Measurements from ENCODE around the gene KCNE4. TPM values are rescaled to one million over a fixed set of nuclear protein-coding genes. Genes with fewer than 3 reads are reported as not detected.

The KCNE4 gene
- total and polyA plus RNA-seq, 2 donors (not counting 1 experiment from before 2014, with no cell fraction given), result not detected

GRCh38 chr2:223057569-223057968, 5.6 kb downstream of the KCNE4 start:
- Histone ChIP-seq H3K27ac (ENCODE audit: low read length in 2 of 2) (no peak overlapping the region), H3K27me3 (replicated peaks in 1 of 4; ENCODE audit: control extremely low read depth in 1 of 4, control insufficient read depth in 3 of 4, insufficient read depth in 4 of 4, low read length in 3 of 4) (peaks cover 0 to 2% (median 0%) of the 10 kb centered on the region in 4 experiments), H3K9ac (ENCODE audit: low read length) (no peak overlapping the region), H2AFZ (ENCODE audit: insufficient read depth, low read depth, low read length, poor library complexity, severe bottlenecking) (no peak overlapping the region), H3K4me2 (replicated peaks; ENCODE audit: low read depth, low read length, poor library complexity, severe bottlenecking) (no peak overlapping the region), H4K20me1 (ENCODE audit: control insufficient read depth, insufficient read depth, low read length, poor library complexity, severe bottlenecking) (no peaks in the 10 kb centered on the region), H3K4me1 (ENCODE audit: control insufficient read depth in 2 of 2, insufficient read depth in 2 of 2, low read length in 2 of 2) (no peaks in the 10 kb centered on the region), H3K9me3 (ENCODE audit: control extremely low read depth in 1 of 3, control insufficient read depth in 2 of 3, insufficient read depth in 1 of 3, low read length in 2 of 3) (peaks cover 0 to 8% (median 0%) of the 10 kb centered on the region in 3 donors), H3K4me3 (ENCODE audit: control extremely low read depth in 1 of 5, extremely low read depth in 1 of 5, insufficient read depth in 1 of 5, low read depth in 2 of 5, low read length in 4 of 5) (no peak overlapping the region), H3K36me3 (replicated peaks in 1 of 2; ENCODE audit: control extremely low read depth in 1 of 2, control insufficient read depth in 1 of 2, extremely low read depth in 1 of 2, insufficient read depth in 2 of 2, low read length in 1 of 2) (no peaks in the 10 kb centered on the region), H3K79me2 (ENCODE audit: control insufficient read depth, insufficient read depth, low read length) (no peaks in the 10 kb centered on the region)
- TF ChIP-seq EZH2 (IDR thresholded peaks at IDR 0.05; ENCODE audit: borderline replicate concordance, insufficient read depth, low read depth, low read length, poor library complexity, severe bottlenecking) (no peak), CTCF (IDR thresholded peaks at IDR 0.05) (no peak)
- H3K27me3 Mint-ChIP-seq, result peaks cover 15% of the 10 kb centered on the region
- ATAC-seq (ENCODE audit: low read depth) (no peak), DNase-seq (no peak)
- no peaks in the 10 kb centered on the region for H3K4me1 Mint-ChIP-seq
- ChIA-PET POLR2A (no interaction called here), CTCF (no interaction called here)
- intact Hi-C loops (cut with micrococcal nuclease), result no loop called here
- H3K27ac Mint-ChIP-seq, result no peak overlapping the region
- H3K9me3 Mint-ChIP-seq (ENCODE audit: insufficient read depth), result peaks cover 2% of the 10 kb centered on the region
- no peak overlapping the region for H3K4me3 Mint-ChIP-seq
- WGBS (ENCODE audit: insufficient coverage), result 88% methylated on average over 2 of the region's 4 CpGs

DNA sequence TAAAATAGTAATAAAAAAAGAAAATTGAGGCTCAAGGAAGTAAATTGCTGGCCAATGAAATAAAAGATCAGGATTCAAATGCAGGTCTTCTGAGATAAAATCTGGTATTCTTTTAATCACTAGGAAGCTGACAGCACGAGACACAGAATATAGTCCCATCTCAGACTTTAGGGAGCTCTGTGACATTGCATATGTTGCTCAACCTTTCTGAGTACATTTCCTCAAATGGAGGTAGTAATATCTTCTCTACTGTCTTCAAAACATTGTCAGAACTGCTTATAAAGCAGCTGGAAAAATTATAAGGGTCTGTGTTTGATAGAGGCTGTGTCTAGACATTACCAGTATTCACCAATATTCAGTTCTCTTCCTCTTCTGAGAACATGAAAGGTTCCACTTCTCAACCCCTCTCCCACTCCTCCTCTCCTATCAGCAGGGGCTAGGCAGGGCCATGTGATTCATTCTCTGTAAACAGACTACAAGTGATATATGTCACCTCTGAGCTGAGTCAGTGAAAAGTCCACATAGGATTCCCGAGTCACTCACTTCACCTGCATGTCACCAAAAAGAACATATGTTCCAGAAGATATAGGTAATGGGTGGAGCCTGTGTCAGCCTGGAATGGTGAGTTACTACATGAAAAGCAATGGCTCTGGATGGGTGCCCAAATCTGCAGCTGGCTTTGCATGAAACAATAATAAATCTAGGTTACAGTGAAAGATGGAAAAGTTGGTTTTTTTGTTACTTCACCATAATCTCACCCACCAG, 7.1 kb downstream of the KCNE4 start:
- H3K27ac ChIP-seq (ENCODE audit: low read length in 2 of 2), result no peak overlapping the region
- H3K4me3 ChIP-seq (ENCODE audit: control extremely low read depth in 1 of 5, extremely low read depth in 1 of 5, insufficient read depth in 1 of 5, low read depth in 2 of 5, low read length in 4 of 5), result no peak overlapping the region
- intact Hi-C loops (cut with micrococcal nuclease), result no loop called here
- no CpG with 5 or more reads among the region's 2 CpGs for WGBS (ENCODE audit: insufficient coverage)
- no peaks in the 10 kb centered on the region for H3K36me3 ChIP-seq (replicated peaks in 1 of 2; ENCODE audit: control extremely low read depth in 1 of 2, control insufficient read depth in 1 of 2, extremely low read depth in 1 of 2, insufficient read depth in 2 of 2, low read length in 1 of 2)
- Mint-ChIP-seq H3K9me3 (ENCODE audit: insufficient read depth) (peaks cover 2% of the 10 kb centered on the region), H3K4me1 (no peaks in the 10 kb centered on the region), H3K4me3 (no peak overlapping the region), H3K27ac (no peak overlapping the region), H3K27me3 (peaks cover 9% of the 10 kb centered on the region)
- ChIA-PET CTCF (no interaction called here), POLR2A (no interaction called here)
- H3K9ac ChIP-seq (ENCODE audit: low read length), result no peak overlapping the region
- no peaks in the 10 kb centered on the region for H3K79me2 ChIP-seq (ENCODE audit: control insufficient read depth, insufficient read depth, low read length)
- no peak for ATAC-seq (ENCODE audit: low read depth)
- no peak for DNase-seq
- no peaks in the 10 kb centered on the region for H3K4me1 ChIP-seq (ENCODE audit: control insufficient read depth in 2 of 2, insufficient read depth in 2 of 2, low read length in 2 of 2)
- TF ChIP-seq CTCF (IDR thresholded peaks at IDR 0.05) (no peak), EZH2 (IDR thresholded peaks at IDR 0.05; ENCODE audit: borderline replicate concordance, insufficient read depth, low read depth, low read length, poor library complexity, severe bottlenecking) (no peak)
- H3K27me3 ChIP-seq (replicated peaks in 1 of 4; ENCODE audit: control extremely low read depth in 1 of 4, control insufficient read depth in 3 of 4, insufficient read depth in 4 of 4, low read length in 3 of 4), result peaks cover 0 to 2% (median 0%) of the 10 kb centered on the region in 4 experiments
- no peaks in the 10 kb centered on the region for H4K20me1 ChIP-seq (ENCODE audit: control insufficient read depth, insufficient read depth, low read length, poor library complexity, severe bottlenecking)
- H3K9me3 ChIP-seq (ENCODE audit: control extremely low read depth in 1 of 3, control insufficient read depth in 2 of 3, insufficient read depth in 1 of 3, low read length in 2 of 3), result no peaks in the 10 kb centered on the region
- no peak overlapping the region for H2AFZ ChIP-seq (ENCODE audit: insufficient read depth, low read depth, low read length, poor library complexity, severe bottlenecking)
- H3K4me2 ChIP-seq (replicated peaks; ENCODE audit: low read depth, low read length, poor library complexity, severe bottlenecking), result no peak overlapping the region
